Right lobe of liver (tissue), 4 donors: Measurements from ENCODE around the gene CEP63.

ENCODE experiments used
- CTCF ChIP-seq, 4 donors: fragments of 200-600 bp in 3 of 4; fragments of 450-650 bp in 1 of 4; IDR thresholded peaks; one replicate each; pipeline versions ENCODE4 v1.5.1 to v1.8.0; 2016 to 2022; ENCODE audit warnings: antibody characterized with exemption in 4 of 4, mild to moderate bottlenecking in 2 of 4
- POLR2A ChIP-seq: fragments of 450-650 bp; IDR thresholded peaks from one replicate; pipeline ENCODE4 v1.6.1; 2017; ENCODE audit warnings: antibody characterized with exemption, mild to moderate bottlenecking
- donor health status: DM: no; HTN: no; CAD: no.
- donor health status: DM: no; HTN: no; CAD: no.
- donor health status: DM: no; HTN: yes; CAD: no.

GRCh38 chr3:134542287-134542958, 56.6 kb downstream of the CEP63 start:
- TF ChIP-seq CTCF (IDR thresholded peaks at IDR 0.05) (no peak), POLR2A (no peak)
